Measurements from ENCODE around the gene TRAP1.

TRAP1 gene

DNA sequence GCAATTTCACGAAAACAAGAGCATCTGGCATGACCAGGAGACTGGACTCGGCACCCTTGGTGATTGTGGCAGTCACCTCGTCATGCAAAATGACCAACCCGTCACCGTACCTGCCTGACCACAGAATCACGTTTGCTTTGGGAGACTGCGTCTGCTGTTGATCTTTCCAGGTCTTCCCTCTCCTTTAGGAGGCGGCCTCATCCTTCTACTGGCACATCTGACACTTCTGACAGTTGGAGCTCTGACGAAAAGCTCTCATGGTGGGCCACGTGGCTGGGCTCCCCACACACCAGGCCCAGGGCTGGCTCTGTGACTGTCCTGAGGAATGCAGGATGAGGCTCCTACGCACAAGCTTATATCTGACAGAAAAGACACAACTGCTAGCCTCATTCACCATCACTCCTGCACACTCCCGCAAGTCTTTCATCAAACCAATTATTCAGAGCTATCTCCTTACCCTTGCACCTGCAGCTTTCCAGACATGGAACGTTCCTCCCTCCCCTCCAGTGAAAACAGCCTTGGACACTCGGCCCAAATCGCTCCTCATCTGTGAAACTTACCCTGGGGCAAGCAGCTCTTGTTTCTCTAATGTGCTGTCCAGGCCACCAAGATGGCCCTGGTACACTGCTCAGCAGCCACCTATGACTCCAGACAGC is 3.6 kb downstream of the TRAP1 start:
- H3K36me3 Mint-ChIP-seq (ENCODE audit: low read depth): peaks cover 52% of the 10 kb centered on the region
- H3K4me3 Mint-ChIP-seq: no peak overlapping the region
- no peak for ATAC-seq
- H3K4me1 Mint-ChIP-seq: peaks cover 48% of the 10 kb centered on the region
- no peak overlapping the region for H3K27ac Mint-ChIP-seq
- DNase-seq: no peak
- H3K9me3 Mint-ChIP-seq: no peaks in the 10 kb centered on the region
- H3K27me3 Mint-ChIP-seq: no peaks in the 10 kb centered on the region

- Mint-ChIP-seq H3K27me3 (no peaks in the 10 kb centered on the region), H3K4me1 (peaks cover 44% of the 10 kb centered on the region), H3K9me3 (no peaks in the 10 kb centered on the region), H3K27ac (no peak overlapping the region), H3K4me3 (peak overlapping the region; percentile 21), H3K36me3 (ENCODE audit: low read depth) (peaks cover 50% of the 10 kb centered on the region)
- ATAC-seq: no peak
- no peak for DNase-seq
Measured at GRCh38 chr16:3712861-3713372, 4.4 kb downstream of the TRAP1 start.

GRCh38 chr16:3706253-3707012 is 10.9 kb downstream of the TRAP1 start:
- no peak for ATAC-seq
- Mint-ChIP-seq H3K4me1 (peaks cover 2% of the 10 kb centered on the region), H3K36me3 (ENCODE audit: low read depth) (peaks cover 29% of the 10 kb centered on the region), H3K9me3 (no peaks in the 10 kb centered on the region), H3K4me3 (no peak overlapping the region), H3K27ac (no peak overlapping the region), H3K27me3 (no peaks in the 10 kb centered on the region)
- no peak for DNase-seq

- Mint-ChIP-seq H3K4me3 (no peak overlapping the region), H3K4me1 (peaks cover 15% of the 10 kb centered on the region), H3K27me3 (no peaks in the 10 kb centered on the region), H3K36me3 (ENCODE audit: low read depth) (peaks cover 23% of the 10 kb centered on the region), H3K9me3 (no peaks in the 10 kb centered on the region), H3K27ac (no peak overlapping the region)
- no peak for DNase-seq
- no peak for ATAC-seq
Measured at GRCh38 chr16:3702082-3702481, 15.2 kb downstream of the TRAP1 start.

DNA sequence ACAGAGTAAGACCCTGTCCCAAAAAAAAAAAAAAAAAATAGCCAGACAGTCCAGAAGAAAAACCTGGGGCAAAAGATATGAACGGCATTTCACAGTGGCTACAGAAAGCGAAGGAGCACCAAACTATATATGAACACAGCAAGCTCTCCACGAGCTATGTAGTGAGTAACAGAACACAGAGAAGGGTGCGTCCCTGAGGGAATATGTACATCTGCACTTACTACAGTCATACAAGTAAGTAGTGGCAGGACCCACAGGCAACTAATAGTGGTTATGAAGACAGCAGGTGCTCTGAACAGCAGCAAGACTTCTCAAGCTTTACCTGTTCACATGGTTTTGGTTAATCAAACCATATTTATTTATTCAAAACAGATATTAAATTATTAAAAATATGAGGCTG is 15.8 kb downstream of the TRAP1 start:
- no peak overlapping the region for H3K4me3 Mint-ChIP-seq
- H3K27ac Mint-ChIP-seq: no peak overlapping the region
- ATAC-seq (no peak), DNase-seq (no peak)
- no peaks in the 10 kb centered on the region for H3K9me3 Mint-ChIP-seq
- H3K4me1 Mint-ChIP-seq: peaks cover 15% of the 10 kb centered on the region
- H3K27me3 Mint-ChIP-seq: no peaks in the 10 kb centered on the region
- peaks cover 22% of the 10 kb centered on the region for H3K36me3 Mint-ChIP-seq (ENCODE audit: low read depth)

GRCh38 chr16:3698941-3699340 is 18.4 kb downstream of the TRAP1 start:
- DNase-seq: no peak

GRCh38 chr16:3696425-3697218 is 20.7 kb downstream of the TRAP1 start:
- H3K36me3 Mint-ChIP-seq (ENCODE audit: low read depth): peaks cover 30% of the 10 kb centered on the region

More at GRCh38 chr16:3698941-3699340, 18.4 kb downstream of the TRAP1 start:
- Mint-ChIP-seq H3K9me3 (no peaks in the 10 kb centered on the region), H3K27me3 (no peaks in the 10 kb centered on the region), H3K4me3 (no peak overlapping the region), H3K4me1 (peaks cover 14% of the 10 kb centered on the region), H3K27ac (no peak overlapping the region), H3K36me3 (ENCODE audit: low read depth) (peaks cover 32% of the 10 kb centered on the region)
- peak; percentile 20 for ATAC-seq

GRCh38 chr16:3695610-3696369 is 21.5 kb downstream of the TRAP1 start:
- no peak for ATAC-seq
- H3K27me3 Mint-ChIP-seq: no peaks in the 10 kb centered on the region
- DNase-seq: no peak
- peaks cover 18% of the 10 kb centered on the region for H3K4me1 Mint-ChIP-seq
- H3K4me3 Mint-ChIP-seq: no peak overlapping the region
- H3K27ac Mint-ChIP-seq: no peak overlapping the region
- H3K36me3 Mint-ChIP-seq (ENCODE audit: low read depth): peaks cover 28% of the 10 kb centered on the region
- no peaks in the 10 kb centered on the region for H3K9me3 Mint-ChIP-seq

More at GRCh38 chr16:3696425-3697218, 20.7 kb downstream of the TRAP1 start:
- Mint-ChIP-seq H3K27me3 (no peaks in the 10 kb centered on the region), H3K4me1 (peaks cover 15% of the 10 kb centered on the region), H3K9me3 (no peaks in the 10 kb centered on the region), H3K4me3 (no peak overlapping the region), H3K27ac (no peak overlapping the region)
- ATAC-seq (no peak), DNase-seq (no peak)

- peaks cover 39% of the 10 kb centered on the region for H3K36me3 Mint-ChIP-seq (ENCODE audit: low read depth)
- no peak overlapping the region for H3K4me3 Mint-ChIP-seq
- H3K27me3 Mint-ChIP-seq: no peaks in the 10 kb centered on the region
- DNase-seq: no peak
- peaks cover 14% of the 10 kb centered on the region for H3K4me1 Mint-ChIP-seq
- H3K9me3 Mint-ChIP-seq: no peaks in the 10 kb centered on the region
- ATAC-seq: no peak
- no peak overlapping the region for H3K27ac Mint-ChIP-seq
Measured at GRCh38 chr16:3694051-3694450, 23.3 kb downstream of the TRAP1 start.

- Mint-ChIP-seq H3K27me3 (no peaks in the 10 kb centered on the region), H3K36me3 (ENCODE audit: low read depth) (peaks cover 55% of the 10 kb centered on the region), H3K4me1 (peaks cover 12% of the 10 kb centered on the region), H3K9me3 (no peaks in the 10 kb centered on the region), H3K4me3 (no peak overlapping the region), H3K27ac (no peak overlapping the region)
- DNase-seq (no peak), ATAC-seq (no peak)
Measured at GRCh38 chr16:3691761-3692160, 25.6 kb downstream of the TRAP1 start.

DNA sequence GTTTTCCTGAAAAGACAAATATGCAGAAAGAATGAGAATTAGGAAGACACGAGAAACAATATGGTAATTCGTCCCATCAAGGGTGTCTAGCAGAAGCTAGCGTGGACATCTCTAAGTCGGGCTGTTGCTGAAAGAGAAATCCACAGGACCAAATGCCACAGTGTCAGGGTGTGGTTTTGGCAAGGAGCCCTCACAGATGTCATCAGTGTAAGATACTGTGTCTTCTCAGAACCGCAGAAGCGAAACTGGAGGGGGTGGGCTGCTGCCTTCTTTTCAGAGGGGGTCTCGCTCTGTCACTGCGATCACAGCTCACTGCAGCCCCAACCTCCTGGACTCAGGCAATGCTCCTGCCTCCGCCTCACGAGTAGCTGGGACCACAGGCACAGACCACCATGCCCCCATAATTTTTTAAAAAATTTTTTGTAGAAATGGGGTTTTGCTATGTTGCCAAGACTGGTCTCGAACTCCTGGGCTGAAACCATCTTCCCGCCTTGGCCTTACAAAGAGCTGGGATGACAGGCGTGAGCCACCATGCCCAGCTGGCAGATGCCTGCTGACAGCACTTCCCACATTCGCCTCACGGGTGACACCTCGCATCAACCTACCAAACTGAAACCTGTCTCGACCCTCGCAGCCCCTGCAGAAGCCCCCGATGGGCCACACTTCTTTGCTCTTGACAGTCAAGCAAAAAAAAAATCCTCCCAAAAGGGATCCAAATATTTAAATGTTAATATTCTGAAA is 26.2 kb downstream of the TRAP1 start:
- no peak overlapping the region for H3K27ac Mint-ChIP-seq
- H3K9me3 Mint-ChIP-seq: no peaks in the 10 kb centered on the region
- H3K4me1 Mint-ChIP-seq: peaks cover 12% of the 10 kb centered on the region
- H3K27me3 Mint-ChIP-seq: no peaks in the 10 kb centered on the region
- DNase-seq (no peak), ATAC-seq (no peak)
- no peak overlapping the region for H3K4me3 Mint-ChIP-seq
- H3K36me3 Mint-ChIP-seq (ENCODE audit: low read depth): peaks cover 56% of the 10 kb centered on the region

- peak; percentile 86 for DNase-seq
- Mint-ChIP-seq H3K4me3 (no peak overlapping the region), H3K27me3 (no peaks in the 10 kb centered on the region), H3K9me3 (no peaks in the 10 kb centered on the region), H3K36me3 (ENCODE audit: low read depth) (peaks cover 59% of the 10 kb centered on the region), H3K27ac (no peak overlapping the region), H3K4me1 (peaks cover 12% of the 10 kb centered on the region)
- ATAC-seq: peak; percentile 91
Measured at GRCh38 chr16:3690470-3690928, 26.8 kb downstream of the TRAP1 start.

- Mint-ChIP-seq H3K4me1 (peaks cover 12% of the 10 kb centered on the region), H3K9me3 (no peaks in the 10 kb centered on the region), H3K4me3 (no peak overlapping the region), H3K36me3 (ENCODE audit: low read depth) (peaks cover 60% of the 10 kb centered on the region), H3K27me3 (no peaks in the 10 kb centered on the region), H3K27ac (no peak overlapping the region)
- DNase-seq (no peak), ATAC-seq (no peak)
Measured at GRCh38 chr16:3689731-3690130, 27.6 kb downstream of the TRAP1 start.

Measured in activated naive CD8-positive, alpha-beta T cell treated with anti-CD3 and anti-CD28 coated beads, Interleukin-2, amount 50 U/mL, for 24 hours (primary cell).